Measurements from ENCODE around the gene NUF2. TPM values are rescaled to one million over a fixed set of nuclear protein-coding genes. Genes with fewer than 3 reads are reported as not detected.
A peak's percentile ranks its signal among the peaks of the same experiment; 100 is the strongest.
"Not testable (repeated sequence)": the region's sequence is repeated elsewhere in the genome, so short reads cannot be mapped to it uniquely, and the experiment has no call there.

Gene NUF2
- 21.8 TPM for polyA plus RNA-seq (2012; ENCODE audit: low read depth, missing spikeins)

DNA sequence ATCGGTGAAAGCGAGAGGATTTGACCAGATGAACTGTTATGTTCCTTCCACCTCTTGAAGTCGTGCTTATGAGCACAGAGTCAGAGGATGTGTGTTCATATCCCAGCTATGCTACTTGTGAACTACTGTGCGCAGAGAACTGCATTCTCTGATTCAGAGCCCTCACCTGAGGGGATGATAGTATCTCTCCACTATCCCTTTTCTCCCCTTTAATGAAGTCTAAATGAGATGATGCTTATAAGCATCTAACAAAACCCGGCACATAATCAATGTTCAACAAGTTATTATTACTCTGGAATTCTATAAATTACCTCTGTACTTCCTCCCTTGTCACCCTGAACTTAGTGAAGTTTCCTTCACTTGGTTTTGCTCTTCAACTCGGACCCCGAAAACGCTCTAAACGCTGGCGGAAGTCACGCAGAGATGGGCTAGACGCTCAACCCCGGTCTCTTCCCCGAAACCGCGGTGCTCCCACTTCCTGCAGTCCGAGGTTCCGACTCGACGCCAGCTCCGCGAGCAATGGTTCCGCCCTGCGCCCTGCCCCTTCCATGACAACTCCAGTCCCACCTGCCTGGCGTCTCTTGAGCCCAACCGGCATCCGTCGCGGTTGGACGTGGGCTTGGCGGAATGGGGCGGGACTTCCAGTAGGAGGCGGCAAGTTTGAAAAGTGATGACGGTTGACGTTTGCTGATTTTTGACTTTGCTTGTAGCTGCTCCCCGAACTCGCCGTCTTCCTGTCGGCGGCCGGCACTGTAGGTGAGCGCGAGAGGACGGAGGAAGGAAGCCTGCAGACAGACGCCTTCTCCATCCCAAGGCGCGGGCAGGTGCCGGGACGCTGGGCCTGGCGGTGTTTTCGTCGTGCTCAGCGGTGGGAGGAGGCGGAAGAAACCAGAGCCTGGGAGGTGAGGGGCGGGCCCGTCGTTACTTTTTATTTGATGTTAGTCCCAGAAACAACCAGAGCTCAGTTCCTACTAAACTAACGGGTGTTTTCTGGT lies at the start of gene NUF2:
Gene NUF2, plus strand, starts transcription at position 644 of the 995 bp plus-strand sequence. CDS start 4,098 bp downstream, outside the sequence.
- FAIRE-seq (peak; percentile 99), DNase-seq (ENCODE audit: insufficient read length, low spot score) (peak; percentile 70)
- TF ChIP-seq POU2F2 (IDR thresholded peaks at IDR 0.05; ENCODE audit: low read depth, low read length) (peak; percentile 97), POLR2A (IDR thresholded peaks at IDR 0.05; ENCODE audit: low read depth, low read length) (peak; percentile 87), TAF1 (IDR thresholded peaks at IDR 0.05; ENCODE audit: low read depth, low read length) (peak; percentile 89), SPI1 (IDR thresholded peaks at IDR 0.05; ENCODE audit: low read depth, low read length) (peak; percentile 57), POLR2AphosphoS5 (IDR thresholded peaks at IDR 0.05; ENCODE audit: low read depth, low read length) (peak; percentile 88), PAX5 (IDR thresholded peaks at IDR 0.05; ENCODE audit: insufficient read depth, low read length, severe bottlenecking) (peak; percentile 83)

DNA sequence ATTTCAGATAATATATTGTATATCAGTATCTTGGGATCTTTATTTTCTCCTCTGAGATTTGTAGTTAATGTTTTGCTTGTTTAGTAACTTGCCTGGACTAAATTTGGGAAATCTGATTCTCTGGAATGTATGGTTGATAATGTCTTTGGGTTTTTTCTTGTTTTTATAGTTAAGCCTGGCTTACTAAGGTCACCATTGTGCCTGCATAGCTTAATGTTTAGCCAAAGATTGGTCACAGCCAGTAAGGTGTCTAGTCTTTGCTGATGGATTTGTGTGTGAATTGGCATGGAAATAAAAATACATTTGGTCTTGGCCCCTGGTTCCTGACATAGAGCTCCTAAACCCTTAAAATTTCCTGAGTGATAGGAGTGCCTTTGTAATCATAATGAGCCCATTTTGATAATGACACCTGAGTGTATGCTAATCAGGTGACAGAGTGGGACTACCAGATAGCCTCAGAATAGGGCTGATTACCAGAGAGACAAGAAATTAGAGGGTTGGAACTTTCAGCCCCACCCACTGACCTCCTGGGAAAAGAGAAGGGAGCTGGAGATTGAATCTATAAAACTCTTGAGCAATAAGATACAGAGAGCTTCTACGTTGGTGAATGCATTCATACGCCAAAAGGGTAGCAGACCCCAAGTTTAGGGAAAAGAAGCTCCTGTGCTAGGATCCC lies 47.9 kb upstream of the NUF2 start:
- TF ChIP-seq SPI1 (IDR thresholded peaks at IDR 0.05; ENCODE audit: low read depth, low read length) (no peak), POU2F2 (IDR thresholded peaks at IDR 0.05; ENCODE audit: low read depth, low read length) (no peak), TAF1 (IDR thresholded peaks at IDR 0.05; ENCODE audit: low read depth, low read length) (no peak), PAX5 (IDR thresholded peaks at IDR 0.05; ENCODE audit: insufficient read depth, low read length, severe bottlenecking) (no peak), POLR2A (IDR thresholded peaks at IDR 0.05; ENCODE audit: low read depth, low read length) (no peak), POLR2AphosphoS5 (IDR thresholded peaks at IDR 0.05; ENCODE audit: low read depth, low read length) (no peak)
- DNase-seq (ENCODE audit: insufficient read length, low spot score) (no peak), FAIRE-seq (no peak)

DNA sequence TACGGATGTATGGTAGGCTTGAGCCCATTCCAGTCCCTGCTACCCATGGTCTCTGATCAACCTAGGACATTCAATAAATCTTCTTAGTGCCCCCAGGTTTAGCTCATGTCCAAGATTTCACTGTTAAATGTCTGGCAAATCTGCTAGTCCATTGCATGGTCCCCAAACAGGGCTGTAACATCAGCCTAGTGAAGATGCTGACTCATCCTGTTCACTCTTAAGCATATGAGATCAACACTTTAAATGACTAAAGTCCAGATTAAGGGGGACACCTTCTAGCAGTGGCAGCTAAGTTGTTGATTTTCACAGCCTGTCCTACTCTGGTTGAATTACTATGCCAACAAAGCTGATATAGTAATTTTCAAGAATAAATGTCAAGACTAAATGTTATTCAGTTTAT lies 46.5 kb upstream of the NUF2 start:
- DNase-seq (ENCODE audit: insufficient read length, low spot score) (no peak), FAIRE-seq (no peak)
- TF ChIP-seq PAX5 (IDR thresholded peaks at IDR 0.05; ENCODE audit: insufficient read depth, low read length, severe bottlenecking) (no peak), POLR2A (IDR thresholded peaks at IDR 0.05; ENCODE audit: low read depth, low read length) (no peak), POLR2AphosphoS5 (IDR thresholded peaks at IDR 0.05; ENCODE audit: low read depth, low read length) (no peak), POU2F2 (IDR thresholded peaks at IDR 0.05; ENCODE audit: low read depth, low read length) (no peak), TAF1 (IDR thresholded peaks at IDR 0.05; ENCODE audit: low read depth, low read length) (no peak), SPI1 (IDR thresholded peaks at IDR 0.05; ENCODE audit: low read depth, low read length) (no peak)

DNA sequence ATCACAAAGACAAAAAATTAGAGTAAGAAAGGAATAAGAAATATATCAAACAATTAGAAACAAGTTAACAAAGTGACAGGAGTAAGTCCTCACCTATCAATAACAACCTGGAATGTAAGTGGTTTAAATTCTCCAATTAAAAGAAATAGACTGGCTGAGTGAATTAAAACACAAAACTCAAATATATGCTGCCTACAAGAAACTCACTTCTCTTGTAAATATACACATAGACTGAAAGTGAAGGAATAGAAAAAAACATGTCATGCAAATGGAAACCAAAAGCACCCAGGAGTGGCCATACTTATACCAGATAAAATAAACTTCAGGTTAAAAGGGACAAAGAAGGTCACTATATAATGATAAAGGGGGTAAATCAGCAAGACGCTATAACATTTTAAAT lies 43.2 kb upstream of the NUF2 start:
- FAIRE-seq = no peak
- DNase-seq (ENCODE audit: insufficient read length, low spot score) = no peak
- TF ChIP-seq TAF1 (IDR thresholded peaks at IDR 0.05; ENCODE audit: low read depth, low read length) (no peak), POU2F2 (IDR thresholded peaks at IDR 0.05; ENCODE audit: low read depth, low read length) (no peak), POLR2A (IDR thresholded peaks at IDR 0.05; ENCODE audit: low read depth, low read length) (no peak), PAX5 (IDR thresholded peaks at IDR 0.05; ENCODE audit: insufficient read depth, low read length, severe bottlenecking) (no peak), POLR2AphosphoS5 (IDR thresholded peaks at IDR 0.05; ENCODE audit: low read depth, low read length) (no peak), SPI1 (IDR thresholded peaks at IDR 0.05; ENCODE audit: low read depth, low read length) (no peak)

DNA sequence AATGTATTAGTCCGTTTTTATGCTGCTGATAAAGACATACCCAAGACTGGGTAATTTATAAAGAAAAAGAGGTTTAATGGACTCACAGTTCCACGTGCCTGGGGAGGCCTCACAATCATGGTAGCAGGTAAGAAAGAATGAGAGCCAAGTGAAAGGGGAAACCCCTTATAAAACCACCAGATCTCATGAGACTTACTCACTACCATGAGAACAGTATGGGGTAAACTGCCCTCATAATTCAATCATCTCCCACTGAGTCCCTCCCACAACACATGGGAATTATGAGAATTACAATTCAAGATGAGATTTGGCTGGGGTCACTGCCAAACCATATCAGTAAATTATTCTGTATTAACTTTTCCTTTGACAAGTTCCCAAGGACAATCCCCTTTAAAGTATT lies 36.9 kb upstream of the NUF2 start:
- FAIRE-seq; DNase-seq (ENCODE audit: insufficient read length, low spot score): not testable (repeated sequence)

DNA sequence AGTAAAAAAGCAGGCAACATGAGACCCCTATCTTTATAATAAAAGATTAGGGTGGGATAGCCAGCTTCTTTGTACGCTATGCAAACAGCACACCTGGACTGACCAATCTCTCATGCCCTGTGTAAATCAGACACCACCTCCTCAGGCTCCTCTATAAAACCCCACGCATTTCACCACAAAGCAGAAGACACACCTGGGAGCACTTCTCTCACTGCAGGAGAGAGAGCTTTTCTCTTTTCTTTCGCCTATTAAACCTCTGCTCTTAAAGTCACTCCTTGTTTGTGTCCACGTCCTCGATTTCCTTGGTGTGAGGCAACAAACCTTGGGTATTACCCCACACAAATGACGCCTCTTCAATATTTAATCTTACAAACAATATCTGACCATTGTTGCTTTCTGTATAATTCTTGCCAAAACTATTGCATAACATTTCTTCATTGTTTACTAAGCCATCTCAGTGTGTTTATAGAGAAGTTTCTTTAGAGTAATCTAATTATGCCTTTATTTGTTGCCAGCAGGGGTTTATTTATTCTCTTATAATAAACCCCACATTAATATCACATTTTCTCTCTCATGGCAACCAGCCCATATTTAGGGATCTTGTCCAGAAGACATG lies 31.6 kb upstream of the NUF2 start:
- TF ChIP-seq POU2F2 (IDR thresholded peaks at IDR 0.05; ENCODE audit: low read depth, low read length) (no peak), POLR2A (IDR thresholded peaks at IDR 0.05; ENCODE audit: low read depth, low read length) (no peak), SPI1 (IDR thresholded peaks at IDR 0.05; ENCODE audit: low read depth, low read length) (no peak), POLR2AphosphoS5 (IDR thresholded peaks at IDR 0.05; ENCODE audit: low read depth, low read length) (no peak), TAF1 (IDR thresholded peaks at IDR 0.05; ENCODE audit: low read depth, low read length) (no peak), PAX5 (IDR thresholded peaks at IDR 0.05; ENCODE audit: insufficient read depth, low read length, severe bottlenecking) (no peak)
- no peak for DNase-seq (ENCODE audit: insufficient read length, low spot score)
- FAIRE-seq = no peak

DNA sequence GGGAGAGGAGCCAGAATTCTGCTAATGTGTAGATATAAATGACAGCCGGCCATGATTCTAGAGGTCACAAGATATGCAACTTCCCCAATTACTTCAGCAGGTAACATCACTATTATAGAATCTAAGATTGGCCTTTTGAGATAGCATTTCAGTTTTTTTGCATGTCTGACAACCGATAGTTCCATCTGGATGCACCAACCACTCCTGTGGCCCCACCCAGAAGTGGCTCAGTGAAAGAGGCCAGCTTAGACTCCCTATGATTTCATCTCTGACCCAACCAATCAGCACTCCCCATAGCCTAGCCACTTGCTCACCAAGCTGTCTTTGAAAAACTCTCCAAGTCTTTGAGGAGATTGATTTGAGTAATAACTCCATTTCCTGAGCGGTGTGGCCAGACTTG lies 30.3 kb upstream of the NUF2 start:
- TF ChIP-seq POLR2A (IDR thresholded peaks at IDR 0.05; ENCODE audit: low read depth, low read length) (no peak), POLR2AphosphoS5 (IDR thresholded peaks at IDR 0.05; ENCODE audit: low read depth, low read length) (no peak), PAX5 (IDR thresholded peaks at IDR 0.05; ENCODE audit: insufficient read depth, low read length, severe bottlenecking) (no peak), TAF1 (IDR thresholded peaks at IDR 0.05; ENCODE audit: low read depth, low read length) (no peak), POU2F2 (IDR thresholded peaks at IDR 0.05; ENCODE audit: low read depth, low read length) (no peak), SPI1 (IDR thresholded peaks at IDR 0.05; ENCODE audit: low read depth, low read length) (no peak)
- FAIRE-seq = no peak
- no peak for DNase-seq (ENCODE audit: insufficient read length, low spot score)

DNA sequence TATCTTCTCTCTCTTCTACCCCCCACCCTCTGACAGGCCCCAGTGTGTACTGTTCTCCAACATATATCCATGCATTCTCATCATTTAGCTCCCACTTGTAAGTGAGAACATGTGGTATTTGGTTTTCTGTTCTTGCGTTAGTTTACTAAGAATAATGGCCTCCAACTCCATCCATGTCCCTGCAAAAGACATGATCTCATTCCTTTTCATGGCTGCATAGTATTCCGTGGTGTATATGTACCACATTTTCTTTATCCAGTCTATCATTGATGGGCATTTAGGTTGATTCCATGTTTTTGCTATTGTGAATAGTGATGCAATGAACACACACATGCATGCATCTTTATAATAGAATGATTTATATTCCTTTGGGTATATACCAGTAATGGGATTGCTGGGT lies 29.6 kb upstream of the NUF2 start:
- FAIRE-seq; DNase-seq (ENCODE audit: insufficient read length, low spot score): not testable (repeated sequence)

DNA sequence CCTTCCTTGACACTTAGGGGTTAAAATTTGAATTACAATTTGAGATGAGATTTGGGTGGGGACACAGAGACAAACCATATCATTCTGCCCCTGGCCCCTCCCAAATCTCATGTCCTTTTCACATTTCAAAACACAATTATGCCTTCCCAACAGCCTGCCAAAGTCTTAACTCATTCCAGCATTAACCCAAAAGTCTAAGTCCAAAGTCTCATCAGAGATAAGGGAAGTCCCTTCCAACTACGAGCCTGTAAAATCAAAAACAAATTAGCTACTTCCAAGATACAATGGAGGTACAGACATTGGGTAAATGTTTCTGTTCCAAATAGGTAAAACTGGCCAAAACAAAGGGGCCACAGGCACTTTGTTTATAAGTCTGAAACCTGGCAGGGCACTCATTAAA lies 28.3 kb upstream of the NUF2 start:
- not testable (repeated sequence) for DNase-seq (ENCODE audit: insufficient read length, low spot score); FAIRE-seq

DNA sequence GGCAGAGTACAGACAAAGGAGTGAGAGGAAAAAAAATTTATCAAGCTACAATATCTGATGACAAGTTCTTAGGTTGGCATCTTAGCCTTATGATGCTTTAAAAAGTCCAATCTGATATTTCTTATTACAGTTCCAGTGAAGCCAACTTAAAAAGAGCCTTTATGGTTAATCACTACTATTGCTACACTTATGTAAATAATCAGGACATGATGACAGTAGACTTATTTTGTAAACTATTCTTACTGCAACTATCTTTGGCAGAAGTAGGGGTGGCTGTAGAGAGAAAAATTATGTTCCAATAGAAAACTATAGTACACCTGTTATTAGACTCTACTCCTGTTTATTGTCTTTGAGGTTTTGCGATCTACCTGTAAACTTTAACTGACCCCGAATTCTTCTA lies 25.8 kb upstream of the NUF2 start:
- TF ChIP-seq POU2F2 (IDR thresholded peaks at IDR 0.05; ENCODE audit: low read depth, low read length) = no peak
- no peak for TF ChIP-seq TAF1 (IDR thresholded peaks at IDR 0.05; ENCODE audit: low read depth, low read length)
- no peak for TF ChIP-seq PAX5 (IDR thresholded peaks at IDR 0.05; ENCODE audit: insufficient read depth, low read length, severe bottlenecking)
- no peak for TF ChIP-seq POLR2A (IDR thresholded peaks at IDR 0.05; ENCODE audit: low read depth, low read length)
- no peak for TF ChIP-seq POLR2AphosphoS5 (IDR thresholded peaks at IDR 0.05; ENCODE audit: low read depth, low read length)
- TF ChIP-seq SPI1 (IDR thresholded peaks at IDR 0.05; ENCODE audit: low read depth, low read length) = no peak
- FAIRE-seq (no peak), DNase-seq (ENCODE audit: insufficient read length, low spot score) (no peak)
